IPS-NIHi7 (cell line): ENCODE results near the gene GPX5.

ENCODE experiments used
- DNase-seq: peaks from one replicate; pipeline ENCODE4 v3.0.0; 2012; ENCODE audit warnings: mixed read lengths; ENCODE audit errors: extremely low spot score

Gene GPX5

DNA sequence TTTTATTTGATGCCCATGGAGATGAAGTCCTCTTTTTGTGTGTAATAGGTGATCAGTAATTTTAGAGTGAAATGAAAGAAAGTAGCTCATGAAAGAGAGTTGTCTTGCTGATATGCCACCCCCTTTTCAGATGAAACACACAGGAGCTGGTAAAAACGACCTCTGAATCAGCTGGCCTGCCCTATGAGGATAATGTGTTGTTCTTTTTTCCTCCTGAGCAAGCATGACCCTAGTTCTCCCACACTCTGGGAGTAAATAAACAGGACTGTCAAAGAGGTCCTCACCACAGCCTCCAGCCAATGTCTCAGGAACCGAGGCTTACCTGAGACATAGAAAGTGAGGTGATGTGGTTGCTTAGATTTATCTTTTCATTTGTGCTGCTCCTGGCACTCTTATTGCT is 29.5 kb downstream of the GPX5 start:
- DNase-seq, result no peak

GRCh38 chr6:28558629-28559028 is 32.9 kb downstream of the GPX5 start:
- DNase-seq, result no peak

GRCh38 chr6:28563430-28564095 is 37.9 kb downstream of the GPX5 start:
- DNase-seq, result no peak

- DNase-seq, result no peak
These were observed 40.3 kb downstream of the GPX5 start for GRCh38 chr6:28565823-28566526.

DNA sequence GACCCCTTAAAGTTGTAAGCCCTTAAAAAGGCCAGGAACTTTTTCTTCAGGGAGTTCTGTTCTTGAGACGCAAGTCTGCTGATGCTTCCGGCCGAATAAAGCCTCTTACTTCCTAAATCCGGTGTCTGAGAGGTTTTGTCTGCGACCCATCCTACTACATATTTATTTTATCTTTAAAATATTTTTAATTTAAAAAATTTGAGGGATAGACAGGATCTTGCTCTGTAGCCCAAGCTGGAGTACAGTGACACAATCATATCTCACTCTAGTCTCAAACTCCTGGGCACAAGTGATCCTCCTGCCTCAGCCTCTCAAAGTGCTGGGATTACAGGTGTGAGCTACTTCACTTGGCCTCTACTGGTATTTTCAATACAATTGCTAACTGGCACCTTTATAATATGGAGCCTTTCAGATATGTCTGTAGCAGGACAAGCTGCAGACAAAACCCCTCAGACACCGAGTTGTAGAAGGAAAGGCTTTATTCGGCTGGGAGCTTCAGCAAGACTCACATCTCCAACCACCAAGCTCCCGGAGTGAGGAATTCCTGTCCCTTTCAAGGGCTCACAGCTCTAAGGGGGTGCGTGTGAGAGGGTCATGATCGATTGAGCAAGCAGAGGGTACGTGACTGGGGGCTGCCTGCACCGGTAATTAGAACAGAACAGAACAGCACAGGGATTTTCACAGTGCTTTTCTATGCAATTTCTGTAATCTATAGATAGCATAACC is 41.0 kb downstream of the GPX5 start:
- DNase-seq, result no peak

GRCh38 chr6:28567506-28567905 is 41.8 kb downstream of the GPX5 start:
- DNase-seq, result no peak

DNA sequence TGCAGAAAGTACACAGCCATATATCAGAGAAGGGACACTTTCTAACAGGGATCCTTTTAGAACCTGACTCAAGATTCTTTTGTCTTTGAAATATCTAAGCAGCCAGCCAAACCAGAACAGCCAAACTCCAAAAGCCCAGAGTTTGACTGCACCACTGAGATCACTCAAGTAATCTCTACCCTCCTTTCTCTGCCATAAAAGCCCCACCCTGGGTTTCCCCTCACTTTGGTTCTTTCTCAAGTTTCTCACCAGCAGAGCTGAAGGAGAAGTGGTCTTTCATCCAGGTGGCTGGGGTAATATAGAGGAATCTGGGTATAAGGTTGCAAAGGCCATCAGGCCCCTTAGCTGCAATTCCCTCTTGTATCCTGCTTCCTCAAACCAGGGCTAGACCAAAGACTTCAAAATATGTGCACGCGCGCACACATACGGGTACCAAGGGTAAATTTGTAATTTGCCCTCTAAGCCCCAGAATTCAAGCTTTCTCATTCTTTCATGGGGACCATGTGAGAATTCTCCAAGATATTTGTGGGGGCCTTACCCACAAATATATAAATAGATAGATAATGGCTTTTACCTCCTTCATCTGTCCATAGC is 42.9 kb downstream of the GPX5 start:
- no peak for DNase-seq

- DNase-seq, result no peak
These were observed 44.1 kb downstream of the GPX5 start for GRCh38 chr6:28569748-28570147.

GRCh38 chr6:28580475-28580874 is 54.8 kb downstream of the GPX5 start:
- DNase-seq, result no peak

DNA sequence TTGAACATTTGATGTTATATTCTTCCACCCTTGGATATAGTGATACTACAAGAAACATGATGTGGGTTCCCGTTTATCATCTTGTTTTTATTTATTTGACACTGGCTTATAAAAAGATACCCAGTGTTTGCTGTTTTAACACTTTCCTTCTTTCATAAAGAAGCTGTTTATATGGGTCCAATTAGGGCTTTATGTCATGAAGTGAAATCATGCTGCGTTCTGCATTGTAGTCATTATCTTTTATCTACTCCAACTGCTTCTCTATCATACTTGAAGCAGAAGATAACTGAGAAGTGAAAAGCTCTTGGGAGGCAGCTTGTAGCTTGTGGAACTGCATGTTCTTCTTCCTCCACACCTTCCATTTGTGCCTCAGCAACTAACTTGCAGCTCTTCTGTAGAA is 57.8 kb downstream of the GPX5 start:
- DNase-seq, result no peak
